ENCODE results near the gene C5orf46. TPM values are rescaled to one million over a fixed set of nuclear protein-coding genes. Genes with fewer than 3 reads are reported as not detected.

Gene C5orf46
- total and polyA plus RNA-seq, 2 of the 13 experiments (the other 11 are each of a cell fraction or from before 2014, with no cell fraction given), result not detected

DNA sequence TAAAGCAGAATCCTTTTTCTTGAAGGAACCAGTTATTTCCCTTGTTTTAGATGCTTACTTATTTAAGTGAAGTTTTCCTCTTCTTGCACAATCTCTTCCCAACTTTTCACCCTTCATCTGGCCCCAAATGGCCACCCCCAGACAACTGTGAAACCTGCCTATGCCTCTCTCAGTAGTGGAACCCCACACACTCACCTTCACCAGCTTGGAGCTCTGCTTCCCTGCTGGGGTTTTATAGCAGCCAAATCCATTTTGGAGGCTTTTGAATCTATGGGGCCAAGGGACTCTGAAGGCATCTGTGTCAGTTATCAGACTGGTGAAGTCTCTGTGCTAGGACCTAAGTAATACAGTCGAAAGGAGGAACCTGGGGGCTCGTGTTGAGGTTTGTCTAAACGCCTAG is 52.0 kb downstream of the C5orf46 start:
- no peak overlapping the region for H3K4me2 ChIP-seq (ENCODE audit: low read depth, low read length)
- intact Hi-C loops (cut with micrococcal nuclease; ENCODE audit: unreplicated experiment), result loop anchor here (10.0 kb wide), 1 partner anchor 270 kb away; no protein-coding TSS in a partner anchor
- in situ Hi-C loops (cut with HindIII; ENCODE audit: extremely low pct_ligation_motif_present, low pct_unique_long_range_greater_than_20kb), result no loop called here
- no peaks in the 10 kb centered on the region for H3K9me3 ChIP-seq (ENCODE audit: low read length)
- H3K4me3 ChIP-seq (replicated peaks in 1 of 3; ENCODE audit: insufficient read depth in 1 of 3, low read depth in 2 of 3, low read length in 3 of 3), result no peak overlapping the region
- ChIA-PET CTCF (ENCODE audit: low intra/inter-chr PET ratio, low total read pairs) (no interaction called here), POLR2A (no interaction called here)
- no peak overlapping the region for H3K9ac ChIP-seq (ENCODE audit: insufficient read depth, low read depth, low read length)
- no peaks in the 10 kb centered on the region for H3K36me3 ChIP-seq (replicated peaks in 1 of 2; ENCODE audit: control insufficient read depth in 1 of 2, insufficient read depth in 2 of 2, low read length in 2 of 2)
- no peaks in the 10 kb centered on the region for H3K79me2 ChIP-seq (ENCODE audit: insufficient read depth, low read length)
- H3K27ac ChIP-seq (ENCODE audit: extremely low read length, insufficient read depth, low read length), result no peak overlapping the region
- 20% methylated on average over 3 of the region's 3 CpGs for WGBS (ENCODE audit: low lambda C conversion rate)
- H2AFZ ChIP-seq (ENCODE audit: low read length), result no peak overlapping the region
- DNase-seq (ENCODE audit: low spot score), result no peak
- FAIRE-seq, result no peak
- no peaks in the 10 kb centered on the region for H3K27me3 ChIP-seq (ENCODE audit: control insufficient read depth in 1 of 2, insufficient read depth in 2 of 2, low read length in 2 of 2)
- H4K20me1 ChIP-seq (ENCODE audit: insufficient read depth, low read length), result no peaks in the 10 kb centered on the region
- H3K4me1 ChIP-seq (ENCODE audit: insufficient read depth, low read length), result no peaks in the 10 kb centered on the region
- BruUV-seq (replicated peaks), result no TSS peak
- no peak for ATAC-seq
- TF ChIP-seq, protein P1, sequence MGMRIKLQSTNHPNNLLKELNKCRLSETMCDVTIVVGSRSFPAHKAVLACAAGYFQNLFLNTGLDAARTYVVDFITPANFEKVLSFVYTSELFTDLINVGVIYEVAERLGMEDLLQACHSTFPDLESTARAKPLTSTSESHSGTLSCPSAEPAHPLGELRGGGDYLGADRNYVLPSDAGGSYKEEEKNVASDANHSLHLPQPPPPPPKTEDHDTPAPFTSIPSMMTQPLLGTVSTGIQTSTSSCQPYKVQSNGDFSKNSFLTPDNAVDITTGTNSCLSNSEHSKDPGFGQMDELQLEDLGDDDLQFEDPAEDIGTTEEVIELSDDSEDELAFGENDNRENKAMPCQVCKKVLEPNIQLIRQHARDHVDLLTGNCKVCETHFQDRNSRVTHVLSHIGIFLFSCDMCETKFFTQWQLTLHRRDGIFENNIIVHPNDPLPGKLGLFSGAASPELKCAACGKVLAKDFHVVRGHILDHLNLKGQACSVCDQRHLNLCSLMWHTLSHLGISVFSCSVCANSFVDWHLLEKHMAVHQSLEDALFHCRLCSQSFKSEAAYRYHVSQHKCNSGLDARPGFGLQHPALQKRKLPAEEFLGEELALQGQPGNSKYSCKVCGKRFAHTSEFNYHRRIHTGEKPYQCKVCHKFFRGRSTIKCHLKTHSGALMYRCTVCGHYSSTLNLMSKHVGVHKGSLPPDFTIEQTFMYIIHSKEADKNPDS (CRISPR knock-in tag; IDR thresholded peaks at IDR 0.05), result no peak
- TF ChIP-seq ZNF317 (CRISPR knock-in tag; IDR thresholded peaks at IDR 0.05), result no peak
- TF ChIP-seq ZNF136 (CRISPR knock-in tag; IDR thresholded peaks at IDR 0.05; ENCODE audit: low read depth), result no peak

- H3K4me2 ChIP-seq (ENCODE audit: low read depth, low read length), result no peak overlapping the region
- H2AFZ ChIP-seq (ENCODE audit: low read length), result no peak overlapping the region
- TF ChIP-seq REL (CRISPR knock-in tag; conservative IDR thresholded peaks at IDR 0.05) (no peak), KDM6A (CRISPR knock-in tag; IDR thresholded peaks at IDR 0.05; ENCODE audit: low read depth) (no peak), ZNF737 (CRISPR knock-in tag; IDR thresholded peaks at IDR 0.05; ENCODE audit: borderline replicate concordance) (no peak), TCF12 (IDR thresholded peaks at IDR 0.05) (no peak), TCF12 (CRISPR knock-in tag; IDR thresholded peaks at IDR 0.05) (no peak), ZNF501 (CRISPR knock-in tag; IDR thresholded peaks at IDR 0.05) (no peak), FOSL1 (CRISPR knock-in tag; IDR thresholded peaks at IDR 0.05; ENCODE audit: borderline replicate concordance) (no peak), PATZ1 (CRISPR knock-in tag; IDR thresholded peaks at IDR 0.05) (no peak), SP5 (CRISPR knock-in tag; IDR thresholded peaks at IDR 0.05; ENCODE audit: borderline replicate concordance, low read depth) (no peak), ZNF768 (CRISPR knock-in tag; IDR thresholded peaks at IDR 0.05) (no peak), RFX5 (IDR thresholded peaks at IDR 0.05; ENCODE audit: low read depth, low read length) (no peak), GATAD1 (CRISPR knock-in tag; IDR thresholded peaks at IDR 0.05) (no peak), ZNF773 (CRISPR knock-in tag; IDR thresholded peaks at IDR 0.05; ENCODE audit: borderline replicate concordance) (no peak), JUND (CRISPR knock-in tag; IDR thresholded peaks at IDR 0.05) (no peak)
- H3K79me2 ChIP-seq (ENCODE audit: insufficient read depth, low read length), result no peaks in the 10 kb centered on the region
- intact Hi-C loops (cut with micrococcal nuclease; ENCODE audit: unreplicated experiment), result loop anchor here (10.0 kb wide), 1 partner anchor 271 kb away; no protein-coding TSS in a partner anchor
- H3K9ac ChIP-seq (ENCODE audit: insufficient read depth, low read depth, low read length), result no peak overlapping the region
- no peaks in the 10 kb centered on the region for H3K36me3 ChIP-seq (replicated peaks in 1 of 2; ENCODE audit: control insufficient read depth in 1 of 2, insufficient read depth in 2 of 2, low read length in 2 of 2)
- DNase-seq (ENCODE audit: low spot score), result no peak
- in situ Hi-C loops (cut with HindIII; ENCODE audit: extremely low pct_ligation_motif_present, low pct_unique_long_range_greater_than_20kb), result no loop called here
- H3K27me3 ChIP-seq (ENCODE audit: control insufficient read depth in 1 of 2, insufficient read depth in 2 of 2, low read length in 2 of 2), result no peaks in the 10 kb centered on the region
- no TSS peak for BruUV-seq (replicated peaks)
- no peak for FAIRE-seq
- no peaks in the 10 kb centered on the region for H4K20me1 ChIP-seq (ENCODE audit: insufficient read depth, low read length)
- no peak overlapping the region for H3K27ac ChIP-seq (ENCODE audit: extremely low read length, insufficient read depth, low read length)
- ChIA-PET POLR2A (no interaction called here), CTCF (ENCODE audit: low intra/inter-chr PET ratio, low total read pairs) (no interaction called here)
- 60% methylated on average over 3 of the region's 3 CpGs for WGBS (ENCODE audit: low lambda C conversion rate)
- no peaks in the 10 kb centered on the region for H3K4me1 ChIP-seq (ENCODE audit: insufficient read depth, low read length)
- H3K9me3 ChIP-seq (ENCODE audit: low read length), result no peaks in the 10 kb centered on the region
- no peak overlapping the region for H3K4me3 ChIP-seq (replicated peaks in 1 of 3; ENCODE audit: insufficient read depth in 1 of 3, low read depth in 2 of 3, low read length in 3 of 3)
- no peak for ATAC-seq
Measured at GRCh38 chr5:147853372-147853987, 52.9 kb downstream of the C5orf46 start.

Measured in HepG2 (cell line).